ENCODE data around the gene CATSPER1. TPM values are rescaled to one million over a fixed set of nuclear protein-coding genes. Genes with fewer than 3 reads are reported as not detected.
A peak's percentile ranks its signal among the peaks of the same experiment; 100 is the strongest.

CATSPER1 gene
- total and polyA plus RNA-seq, 2 donors: 0.14 to 0.34 TPM

DNA sequence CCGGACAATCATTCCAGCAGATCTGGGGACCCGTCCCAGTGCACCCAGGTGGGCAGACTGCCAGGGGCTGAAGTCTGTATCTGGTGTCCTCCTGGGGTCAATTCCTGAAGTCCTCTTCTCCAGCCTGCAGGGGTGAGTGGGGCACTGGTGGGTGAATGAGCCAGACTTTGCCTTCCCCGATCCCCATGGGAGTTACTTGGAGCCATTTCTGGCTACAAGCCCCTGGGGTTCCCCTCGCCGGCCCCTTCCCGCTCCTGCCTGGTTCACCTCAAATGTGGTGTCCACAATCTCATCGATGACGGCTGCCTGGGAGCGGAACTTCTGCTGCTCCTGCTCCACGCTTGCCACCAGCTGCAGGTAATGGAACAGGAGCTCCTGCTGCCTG is 9.5 kb downstream of the CATSPER1 start:
- no peak overlapping the region for H3K27ac ChIP-seq (ENCODE audit: low read depth in 1 of 2, low read length in 1 of 2)
- no peaks in the 10 kb centered on the region for H3K9me3 ChIP-seq (ENCODE audit: control insufficient read depth in 2 of 2, insufficient read depth in 1 of 2, low read length in 1 of 2)
- no peak for DNase-seq (ENCODE audit: low read depth in 6 of 9, low spot score in 9 of 9)
- H3K27me3 ChIP-seq (ENCODE audit: control insufficient read depth in 2 of 2, insufficient read depth in 1 of 2, low read length in 1 of 2): peaks cover 6 to 34% of the 10 kb centered on the region in 2 donors
- no peak overlapping the region for H3K4me3 ChIP-seq (ENCODE audit: low read length in 2 of 2)
- no peaks in the 10 kb centered on the region for H3K36me3 ChIP-seq (ENCODE audit: control insufficient read depth in 2 of 2, insufficient read depth in 2 of 2, low read length in 1 of 2)
- H3K4me1 ChIP-seq (ENCODE audit: control insufficient read depth in 2 of 2, insufficient read depth in 2 of 2, low read length in 2 of 2): peaks cover 2 to 8% of the 10 kb centered on the region in 2 donors
- 97% methylated on average over 10 of the region's 10 CpGs for WGBS

DNA sequence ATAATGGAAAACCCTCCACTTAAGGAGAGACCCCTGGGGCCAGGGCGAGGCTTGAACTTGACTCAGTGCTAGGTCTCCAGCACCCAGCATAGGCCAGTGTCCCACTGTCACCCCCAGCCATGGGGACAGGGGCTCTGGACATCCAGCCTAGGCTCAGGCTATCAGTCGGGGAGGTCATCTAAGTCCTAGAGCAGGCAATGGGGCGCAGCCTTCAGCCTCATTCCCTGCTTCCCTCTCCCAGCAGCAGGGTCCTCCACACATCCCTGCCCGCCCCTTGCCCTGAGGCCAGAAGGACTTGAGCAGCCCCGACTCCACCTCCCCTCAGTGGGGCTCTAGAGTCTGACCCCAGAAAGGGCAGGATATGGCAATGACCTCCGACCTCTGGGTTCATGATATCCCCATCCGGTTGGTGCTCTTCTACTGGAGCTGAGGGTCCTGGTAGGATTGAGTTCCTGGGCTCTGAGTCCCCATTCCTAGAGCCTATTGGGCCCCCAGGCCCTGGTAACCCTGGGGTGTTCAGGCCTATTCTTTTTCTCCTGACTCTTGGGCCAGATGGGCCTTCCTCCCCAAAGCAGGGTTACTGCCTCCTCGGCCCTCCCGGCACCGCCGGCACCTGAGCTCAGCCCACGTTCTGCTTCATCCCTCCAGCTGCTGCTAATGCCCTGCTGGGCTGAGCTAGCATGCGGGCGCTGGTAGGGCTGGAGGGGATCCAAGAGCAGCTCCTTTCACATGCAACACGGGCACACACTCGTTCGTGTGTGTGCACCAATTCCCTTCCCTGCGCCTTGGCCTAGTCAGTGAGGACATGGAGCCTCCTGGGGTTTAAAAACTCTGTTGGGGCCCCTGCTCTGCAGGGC is 10.1 kb downstream of the CATSPER1 start:
- no peak overlapping the region for H3K27ac ChIP-seq (ENCODE audit: low read depth in 1 of 2, low read length in 1 of 2)
- no peak for DNase-seq (ENCODE audit: low read depth in 6 of 9, low spot score in 9 of 9)
- H3K4me3 ChIP-seq (ENCODE audit: low read length in 2 of 2): no peak overlapping the region
- H3K36me3 ChIP-seq (ENCODE audit: control insufficient read depth in 2 of 2, insufficient read depth in 2 of 2, low read length in 1 of 2): no peaks in the 10 kb centered on the region
- peaks cover 12 to 34% of the 10 kb centered on the region in 2 donors for H3K27me3 ChIP-seq (ENCODE audit: control insufficient read depth in 2 of 2, insufficient read depth in 1 of 2, low read length in 1 of 2)
- 97% methylated on average over 18 of the region's 18 CpGs for WGBS
- H3K9me3 ChIP-seq (ENCODE audit: control insufficient read depth in 2 of 2, insufficient read depth in 1 of 2, low read length in 1 of 2): no peaks in the 10 kb centered on the region
- H3K4me1 ChIP-seq (ENCODE audit: control insufficient read depth in 2 of 2, insufficient read depth in 2 of 2, low read length in 2 of 2): peaks cover 2 to 11% of the 10 kb centered on the region in 2 donors

DNA sequence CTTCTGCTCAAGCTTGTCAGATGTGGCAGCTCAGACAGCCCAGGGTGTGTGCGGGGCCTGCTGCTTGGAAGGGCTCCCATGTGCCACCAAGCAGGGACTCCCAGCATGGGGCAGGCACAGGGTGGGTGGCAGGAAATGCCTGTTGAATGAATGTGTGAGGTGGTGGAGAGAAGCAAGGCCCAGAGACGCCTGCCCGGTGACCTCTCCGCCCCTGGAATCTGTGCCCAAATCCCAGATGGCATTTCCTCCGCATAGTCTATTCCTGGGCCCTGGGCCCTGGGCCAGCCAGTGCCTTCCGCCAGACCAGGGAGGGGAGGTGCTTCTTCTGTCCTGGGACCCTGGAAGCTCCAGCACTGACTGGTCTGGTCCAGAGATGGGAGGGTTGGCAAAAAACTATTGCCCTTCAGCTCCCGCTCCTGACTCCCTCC is 10.8 kb downstream of the CATSPER1 start:
- no peak overlapping the region for H3K27ac ChIP-seq (ENCODE audit: low read depth in 1 of 2, low read length in 1 of 2)
- H3K36me3 ChIP-seq (ENCODE audit: control insufficient read depth in 2 of 2, insufficient read depth in 2 of 2, low read length in 1 of 2): no peaks in the 10 kb centered on the region
- peaks cover 12 to 36% of the 10 kb centered on the region in 2 donors for H3K27me3 ChIP-seq (ENCODE audit: control insufficient read depth in 2 of 2, insufficient read depth in 1 of 2, low read length in 1 of 2)
- H3K4me1 ChIP-seq (ENCODE audit: control insufficient read depth in 2 of 2, insufficient read depth in 2 of 2, low read length in 2 of 2): peaks cover 2 to 11% of the 10 kb centered on the region in 2 donors
- no peak for DNase-seq (ENCODE audit: low read depth in 6 of 9, low spot score in 9 of 9)
- H3K9me3 ChIP-seq (ENCODE audit: control insufficient read depth in 2 of 2, insufficient read depth in 1 of 2, low read length in 1 of 2): peaks cover 0 to 2% of the 10 kb centered on the region in 2 donors
- WGBS: 96% methylated on average over 7 of the region's 7 CpGs
- no peak overlapping the region for H3K4me3 ChIP-seq (ENCODE audit: low read length in 2 of 2)

DNA sequence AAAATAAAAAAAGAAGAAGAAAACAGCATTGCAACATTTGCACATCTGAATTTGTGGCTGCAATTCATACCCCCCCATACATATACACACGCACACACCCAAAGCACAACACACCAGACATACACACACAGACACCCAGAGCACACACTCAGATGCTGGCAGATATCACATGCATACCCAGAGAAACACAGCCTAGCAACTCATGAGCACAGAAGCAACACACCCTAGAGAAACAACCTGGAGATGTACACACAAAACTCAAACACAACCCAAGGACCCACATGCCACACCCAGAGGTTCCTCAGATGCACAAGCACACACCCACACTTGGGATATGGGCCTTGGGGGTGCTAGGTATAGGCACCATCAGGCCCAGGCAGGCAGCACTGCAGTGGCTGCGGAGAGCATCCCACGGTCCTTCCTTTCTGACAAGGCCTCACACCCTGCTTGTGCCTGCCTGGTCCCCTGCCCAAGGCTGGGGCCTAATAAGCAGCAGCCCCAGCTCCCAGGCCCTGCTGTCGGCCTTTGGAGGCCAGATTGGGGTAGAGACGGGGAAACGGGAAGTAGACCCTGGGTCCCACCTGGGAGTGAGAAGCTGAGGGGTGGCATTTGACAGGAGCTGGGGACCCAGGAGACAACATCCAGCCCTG is 11.3 kb downstream of the CATSPER1 start:
- H3K27ac ChIP-seq (ENCODE audit: low read depth in 1 of 2, low read length in 1 of 2): no peak overlapping the region
- no peak for DNase-seq (ENCODE audit: low read depth in 6 of 9, low spot score in 9 of 9)
- 97% methylated on average over 6 of the region's 6 CpGs for WGBS

DNA sequence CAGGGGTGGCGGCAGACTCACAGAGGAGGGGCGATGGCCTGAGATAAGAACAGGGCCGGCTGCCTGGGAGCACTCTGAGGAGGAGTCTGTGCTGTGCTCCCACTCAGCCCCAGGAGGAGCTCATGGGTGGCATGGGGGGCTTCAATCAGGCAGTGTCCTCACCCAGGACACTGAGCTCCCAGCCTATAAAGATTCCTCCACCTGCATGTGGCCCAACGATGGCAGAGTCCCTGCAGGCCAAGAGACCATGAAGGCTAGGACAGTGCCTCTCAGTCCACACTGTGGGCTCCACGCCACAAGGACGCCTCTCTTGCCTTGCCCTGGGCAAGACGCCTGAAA is 12.5 kb downstream of the CATSPER1 start:
- WGBS: 92% methylated on average over 7 of the region's 7 CpGs
- no peak for DNase-seq (ENCODE audit: low read depth in 6 of 9, low spot score in 9 of 9)
- Histone ChIP-seq H3K4me1 (ENCODE audit: control insufficient read depth in 2 of 2, insufficient read depth in 2 of 2, low read length in 2 of 2) (peaks cover 2 to 13% of the 10 kb centered on the region in 2 donors), H3K4me3 (ENCODE audit: low read length in 2 of 2) (no peak overlapping the region), H3K27ac (ENCODE audit: low read depth in 1 of 2, low read length in 1 of 2) (no peak overlapping the region), H3K9me3 (ENCODE audit: control insufficient read depth in 2 of 2, insufficient read depth in 1 of 2, low read length in 1 of 2) (peaks cover 0 to 4% of the 10 kb centered on the region in 2 donors), H3K27me3 (ENCODE audit: control insufficient read depth in 2 of 2, insufficient read depth in 1 of 2, low read length in 1 of 2) (peaks cover 12 to 49% of the 10 kb centered on the region in 2 donors), H3K36me3 (ENCODE audit: control insufficient read depth in 2 of 2, insufficient read depth in 2 of 2, low read length in 1 of 2) (no peaks in the 10 kb centered on the region)

More for the DNA sequence above, 11.3 kb downstream of the CATSPER1 start:
- Histone ChIP-seq H3K4me1 (ENCODE audit: control insufficient read depth in 2 of 2, insufficient read depth in 2 of 2, low read length in 2 of 2) (peaks cover 2 to 11% of the 10 kb centered on the region in 2 donors), H3K36me3 (ENCODE audit: control insufficient read depth in 2 of 2, insufficient read depth in 2 of 2, low read length in 1 of 2) (no peaks in the 10 kb centered on the region), H3K27me3 (ENCODE audit: control insufficient read depth in 2 of 2, insufficient read depth in 1 of 2, low read length in 1 of 2) (peaks cover 12 to 41% of the 10 kb centered on the region in 2 donors), H3K9me3 (ENCODE audit: control insufficient read depth in 2 of 2, insufficient read depth in 1 of 2, low read length in 1 of 2) (peaks cover 0 to 4% of the 10 kb centered on the region in 2 donors), H3K4me3 (ENCODE audit: low read length in 2 of 2) (no peak overlapping the region)

DNA sequence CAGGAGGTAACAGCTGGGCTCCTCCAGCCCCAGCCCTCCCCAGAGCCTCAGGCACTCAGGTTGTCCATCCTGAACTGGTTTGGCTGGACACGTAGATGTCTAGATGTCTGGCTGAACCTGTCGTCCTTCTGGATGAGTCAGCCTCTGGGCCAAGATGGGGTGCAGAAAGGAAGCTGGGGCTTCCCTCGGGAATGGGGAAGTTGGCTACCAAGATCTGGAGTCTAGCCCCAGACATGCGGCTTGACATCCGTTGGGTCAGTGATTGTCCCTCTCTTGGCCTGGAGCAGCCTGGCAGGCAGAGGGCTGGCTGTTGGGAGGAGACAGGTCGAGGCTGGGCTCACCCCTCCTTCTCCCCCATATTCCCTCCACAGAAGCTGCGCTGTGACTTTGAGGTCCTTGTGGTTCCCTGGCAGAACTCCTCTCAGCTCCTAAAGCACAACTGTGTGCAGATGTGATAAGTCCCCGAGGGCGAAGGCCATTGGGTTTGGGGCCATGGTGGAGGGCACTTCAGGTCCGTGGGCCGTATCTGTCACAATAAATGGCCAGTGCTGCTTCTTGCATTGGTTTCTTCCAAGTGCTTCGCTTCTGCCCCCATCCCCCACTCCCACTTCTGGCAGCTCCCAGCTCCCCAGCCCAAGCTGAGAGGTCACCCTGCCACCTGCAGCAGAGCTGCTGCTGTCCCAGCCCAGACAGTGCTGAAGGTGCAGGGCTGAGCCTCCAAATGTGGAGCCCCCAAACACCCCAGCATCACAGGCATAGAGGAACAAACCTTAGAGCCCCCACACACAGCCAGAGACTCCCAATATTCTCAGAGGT is 13.1 kb downstream of the CATSPER1 start:
- Histone ChIP-seq H3K27me3 (ENCODE audit: control insufficient read depth in 2 of 2, insufficient read depth in 1 of 2, low read length in 1 of 2) (peaks cover 12 to 50% of the 10 kb centered on the region in 2 donors), H3K4me3 (ENCODE audit: low read length in 2 of 2) (no peak overlapping the region), H3K27ac (ENCODE audit: low read depth in 1 of 2, low read length in 1 of 2) (no peak overlapping the region), H3K4me1 (ENCODE audit: control insufficient read depth in 2 of 2, insufficient read depth in 2 of 2, low read length in 2 of 2) (peaks cover 2 to 16% of the 10 kb centered on the region in 2 donors), H3K9me3 (ENCODE audit: control insufficient read depth in 2 of 2, insufficient read depth in 1 of 2, low read length in 1 of 2) (peaks cover 0 to 4% of the 10 kb centered on the region in 2 donors), H3K36me3 (ENCODE audit: control insufficient read depth in 2 of 2, insufficient read depth in 2 of 2, low read length in 1 of 2) (no peaks in the 10 kb centered on the region)
- WGBS: 45% methylated on average over 12 of the region's 12 CpGs
- no peak for DNase-seq (ENCODE audit: low read depth in 6 of 9, low spot score in 9 of 9)

DNA sequence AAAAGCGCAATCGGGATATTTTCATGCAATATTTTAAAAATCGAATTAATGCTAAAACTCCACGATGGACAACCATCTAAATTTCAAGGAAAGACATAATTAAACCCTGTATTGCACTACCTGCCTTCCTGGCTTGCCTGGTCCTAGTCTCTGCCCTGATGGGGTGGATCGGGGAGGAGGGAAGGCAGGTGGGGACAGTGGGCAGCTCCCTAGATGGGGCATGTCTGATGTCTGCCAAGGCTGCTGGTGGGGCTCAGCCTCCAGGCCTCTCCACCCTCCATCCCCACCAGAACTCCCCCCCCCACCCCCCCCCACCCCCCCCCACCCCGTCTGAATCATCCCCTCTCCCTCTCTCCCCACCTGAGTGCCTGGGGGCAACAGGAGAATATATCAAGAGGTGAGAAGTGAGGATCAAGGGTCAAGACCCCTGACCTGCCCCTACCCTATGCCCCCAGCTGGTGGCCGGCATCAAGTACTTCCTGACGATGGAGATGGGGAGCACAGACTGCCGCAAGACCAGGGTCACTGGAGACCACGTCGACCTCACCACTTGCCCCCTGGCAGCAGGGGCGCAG is 13.8 kb downstream of the CATSPER1 start:
- no peak for DNase-seq (ENCODE audit: low read depth in 6 of 9, low spot score in 9 of 9)
- no peaks in the 10 kb centered on the region for H3K36me3 ChIP-seq (ENCODE audit: control insufficient read depth in 2 of 2, insufficient read depth in 2 of 2, low read length in 1 of 2)
- H3K27me3 ChIP-seq (ENCODE audit: control insufficient read depth in 2 of 2, insufficient read depth in 1 of 2, low read length in 1 of 2): peaks cover 12 to 50% of the 10 kb centered on the region in 2 donors
- H3K4me1 ChIP-seq (ENCODE audit: control insufficient read depth in 2 of 2, insufficient read depth in 2 of 2, low read length in 2 of 2): peaks cover 2 to 21% of the 10 kb centered on the region in 2 donors
- no peak overlapping the region for H3K4me3 ChIP-seq (ENCODE audit: low read length in 2 of 2)
- peaks cover 0 to 4% of the 10 kb centered on the region in 2 donors for H3K9me3 ChIP-seq (ENCODE audit: control insufficient read depth in 2 of 2, insufficient read depth in 1 of 2, low read length in 1 of 2)
- WGBS: 71% methylated on average over 12 of the region's 12 CpGs
- no peak overlapping the region for H3K27ac ChIP-seq (ENCODE audit: low read depth in 1 of 2, low read length in 1 of 2)

DNA sequence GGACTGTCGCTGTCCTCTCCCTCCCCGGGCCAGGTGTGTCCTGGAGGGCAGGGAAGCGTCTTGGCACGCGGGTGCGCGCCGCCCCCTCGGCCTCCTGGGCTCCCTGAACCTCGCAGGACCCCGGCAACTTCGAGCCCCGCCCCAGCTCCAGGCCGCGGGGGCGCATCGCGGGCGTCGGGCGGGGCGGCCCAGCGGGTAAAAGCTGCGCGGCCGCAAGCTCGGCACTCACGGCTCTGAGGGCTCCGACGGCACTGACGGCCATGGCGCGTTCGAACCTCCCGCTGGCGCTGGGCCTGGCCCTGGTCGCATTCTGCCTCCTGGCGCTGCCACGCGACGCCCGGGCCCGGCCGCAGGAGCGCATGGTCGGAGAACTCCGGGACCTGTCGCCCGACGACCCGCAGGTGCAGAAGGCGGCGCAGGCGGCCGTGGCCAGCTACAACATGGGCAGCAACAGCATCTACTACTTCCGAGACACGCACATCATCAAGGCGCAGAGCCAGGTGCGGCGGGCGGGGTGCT is 14.4 kb downstream of the CATSPER1 start, which contains the start of gene CST6:
Gene CST6 (plus strand): TSS at position 224 of the 519 bp plus-strand sequence. CDS start 37 bp downstream, at position 261.
- 8% methylated on average over 61 of the region's 61 CpGs for WGBS
- Histone ChIP-seq H3K27me3 (ENCODE audit: control insufficient read depth in 2 of 2, insufficient read depth in 1 of 2, low read length in 1 of 2) (peaks cover 12 to 50% of the 10 kb centered on the region in 2 donors), H3K9me3 (ENCODE audit: control insufficient read depth in 2 of 2, insufficient read depth in 1 of 2, low read length in 1 of 2) (peaks cover 0 to 4% of the 10 kb centered on the region in 2 donors), H3K36me3 (ENCODE audit: control insufficient read depth in 2 of 2, insufficient read depth in 2 of 2, low read length in 1 of 2) (peaks cover 0 to under 1% of the 10 kb centered on the region in 2 donors), H3K27ac (ENCODE audit: low read depth in 1 of 2, low read length in 1 of 2) (no peak within 1 kb of the TSS), H3K4me1 (ENCODE audit: control insufficient read depth in 2 of 2, insufficient read depth in 2 of 2, low read length in 2 of 2) (peaks cover 2 to 27% of the 10 kb centered on the region in 2 donors), H3K4me3 (ENCODE audit: low read length in 2 of 2) (peak within 1 kb of the TSS in 1 of 2 donors; percentile 10)
- no peak for DNase-seq (ENCODE audit: low read depth in 6 of 9, low spot score in 9 of 9)
